Transverse colon (tissue), 4 donors: ENCODE data around the gene ABCA4. TPM values are rescaled to one million over a fixed set of nuclear protein-coding genes. Genes with fewer than 3 reads are reported as not detected.

Experiments used
- DNase-seq: peaks from one replicate; pipeline ENCODE4 v3.0.0-alpha.2; 2019
- H3K27ac ChIP-seq, 4 donors: fragments of 200-600 bp; sonication (generic); 2 replicates each; pipeline ENCODE4 v1.5.1; 2016 to 2018; ENCODE audit warnings: inconsistent platforms in 4 of 4
- H3K27me3 ChIP-seq: fragments of 200-600 bp; sonication (generic); 2 replicates; pipeline ENCODE4 v1.5.1; 2017; ENCODE audit warnings: inconsistent platforms
- H3K36me3 ChIP-seq, 4 donors: fragments of 200-600 bp; sonication (generic); 2 replicates each; pipeline ENCODE4 v1.5.1; 2017 to 2019; ENCODE audit warnings: inconsistent platforms in 4 of 4
- H3K4me1 ChIP-seq, 4 donors: fragments of 200-600 bp; sonication (generic); 2 replicates each; pipeline ENCODE4 v1.5.1; 2017 to 2020; ENCODE audit warnings: inconsistent platforms in 4 of 4
- H3K4me3 ChIP-seq, 4 donors: fragments of 200-600 bp; sonication (generic); 1 replicate in 1 of 4; 2 replicates in 3 of 4; pipeline versions ENCODE4 v1.5.1 to v1.6.1; 2017 to 2019; ENCODE audit warnings: inconsistent platforms in 4 of 4
- H3K9me3 ChIP-seq, 2 donors: fragments of 200-600 bp; sonication (generic); 2 replicates each; pipeline ENCODE4 v1.5.1; 2017 to 2019; ENCODE audit warnings: inconsistent platforms in 2 of 2
- EP300 ChIP-seq: sonication (generic); formaldehyde crosslinking; IDR thresholded peaks from one replicate; pipeline ENCODE4 v1.6.1; 2017; ENCODE audit warnings: antibody characterized with exemption, low read depth
- POLR2A ChIP-seq: fragments of 450-650 bp; IDR thresholded peaks from one replicate; pipeline ENCODE4 v1.6.1; 2016; ENCODE audit warnings: antibody characterized with exemption, mild to moderate bottlenecking, moderate library complexity
- POLR2AphosphoS5 ChIP-seq, 3 donors: sonication (generic); formaldehyde crosslinking; IDR thresholded peaks; one replicate each; pipeline ENCODE4 v1.6.1; 2016; ENCODE audit warnings: antibody characterized with exemption in 3 of 3
- WGBS, 2 donors: methylation state at CpG; one replicate each; pipeline ENCODE4 v1.1.5; 2018; ENCODE audit warnings: low coverage in 1 of 2; 5-methylcytosine and 5-hydroxymethylcytosine counted together
- in situ Hi-C, 4 donors: fragments of 200-750 bp; cut with MboI; loops; one replicate each; pipeline versions ENCODE4 v1.15.0 to v1.15.1; 2017; ENCODE audit warnings: low sequenced_read_pairs in 3 of 4, low pct_ligation_motif_present in 1 of 4, low pct_unique_long_range_greater_than_20kb in 1 of 4
- intact Hi-C: fragments of 100-400 bp; cut with DNase I; formaldehyde crosslinking; loops from one replicate; pipeline ENCODE4 v1.15.1; 2023; ENCODE audit warnings: low total_unique reads
- total RNA-seq, 4 donors: library from RNA; depleted of rRNA; stranded (reverse); fragments of >200 nt; gene quantifications; one replicate each; pipeline ENCODE4 v1.1.0, GENCODE V29; 2016
- TF ChIP-seq, protein P1 (sequence below), 5 experiments: fragments of 200-600 bp in 3 of 5; fragments of 450-650 bp in 2 of 5; sonication (generic) in 3 of 5; IDR thresholded peaks; 1 replicate in 2 of 5; 2 replicates in 3 of 5; pipeline ENCODE4 v1.5.1; 2016 to 2017; ENCODE audit warnings: antibody characterized with exemption in 5 of 5, inconsistent platforms in 3 of 5, mild to moderate bottlenecking in 2 of 5, moderate library complexity in 1 of 5

The ABCA4 gene
- total RNA-seq, 4 donors from 2014 or later, result 0.16 to 0.55 TPM; not detected in 2

DNA sequence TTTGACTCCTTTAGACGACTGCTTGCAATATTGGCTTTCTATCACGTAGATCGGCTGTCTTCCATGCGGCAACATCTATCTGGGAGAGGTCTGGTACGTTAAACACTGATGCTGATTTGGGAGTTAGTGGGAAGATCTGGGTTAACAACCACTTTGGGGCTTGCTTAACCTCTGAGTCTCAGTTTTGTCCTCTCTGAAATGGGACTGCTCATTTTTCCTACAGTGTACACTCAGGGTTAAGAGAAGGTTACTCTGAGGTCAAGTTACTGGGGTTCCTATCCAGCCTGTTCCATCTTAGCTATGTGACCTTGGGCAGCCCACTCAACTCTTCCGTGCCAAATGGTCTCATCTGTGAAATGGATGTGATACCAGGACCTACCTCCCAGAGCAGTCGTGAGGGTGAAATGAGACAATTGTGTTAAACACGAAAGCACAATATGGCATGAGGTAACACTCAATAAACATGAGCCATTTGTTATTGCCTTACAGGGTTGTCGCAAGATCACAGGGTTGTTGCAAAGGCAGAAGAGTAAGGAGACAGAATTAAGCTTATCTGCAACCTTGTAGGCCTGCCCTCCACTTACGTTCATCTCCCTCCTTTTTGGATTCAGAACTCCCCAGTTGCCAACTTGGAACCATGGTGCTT, 5.6 kb downstream of the ABCA4 start:
- intact Hi-C loops (no loop called here), in situ Hi-C loops (no loop called here)
- TF ChIP-seq EP300, result no peak
- TF ChIP-seq POLR2AphosphoS5 (IDR thresholded peaks at IDR 0.05), result no peak
- TF ChIP-seq, protein P1, sequence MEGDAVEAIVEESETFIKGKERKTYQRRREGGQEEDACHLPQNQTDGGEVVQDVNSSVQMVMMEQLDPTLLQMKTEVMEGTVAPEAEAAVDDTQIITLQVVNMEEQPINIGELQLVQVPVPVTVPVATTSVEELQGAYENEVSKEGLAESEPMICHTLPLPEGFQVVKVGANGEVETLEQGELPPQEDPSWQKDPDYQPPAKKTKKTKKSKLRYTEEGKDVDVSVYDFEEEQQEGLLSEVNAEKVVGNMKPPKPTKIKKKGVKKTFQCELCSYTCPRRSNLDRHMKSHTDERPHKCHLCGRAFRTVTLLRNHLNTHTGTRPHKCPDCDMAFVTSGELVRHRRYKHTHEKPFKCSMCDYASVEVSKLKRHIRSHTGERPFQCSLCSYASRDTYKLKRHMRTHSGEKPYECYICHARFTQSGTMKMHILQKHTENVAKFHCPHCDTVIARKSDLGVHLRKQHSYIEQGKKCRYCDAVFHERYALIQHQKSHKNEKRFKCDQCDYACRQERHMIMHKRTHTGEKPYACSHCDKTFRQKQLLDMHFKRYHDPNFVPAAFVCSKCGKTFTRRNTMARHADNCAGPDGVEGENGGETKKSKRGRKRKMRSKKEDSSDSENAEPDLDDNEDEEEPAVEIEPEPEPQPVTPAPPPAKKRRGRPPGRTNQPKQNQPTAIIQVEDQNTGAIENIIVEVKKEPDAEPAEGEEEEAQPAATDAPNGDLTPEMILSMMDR (IDR thresholded peaks at IDR 0.05), result no peak
- no peak for TF ChIP-seq POLR2A
- no peaks in the 10 kb centered on the region for H3K4me1 ChIP-seq
- no peak overlapping the region for H3K4me3 ChIP-seq
- H3K27ac ChIP-seq, result no peak overlapping the region
- no peaks in the 10 kb centered on the region for H3K9me3 ChIP-seq
- 72 to 94% methylated on average over 5 to 10 of the region's 10 CpGs for WGBS, 2 donors
- no peaks in the 10 kb centered on the region for H3K36me3 ChIP-seq
- peaks cover 4% of the 10 kb centered on the region for H3K27me3 ChIP-seq
- no peak for DNase-seq

- 59 to 73% methylated on average over 2 of the region's 2 CpGs for WGBS, 2 donors
- Histone ChIP-seq H3K9me3 (no peaks in the 10 kb centered on the region), H3K27ac (no peak overlapping the region), H3K36me3 (no peaks in the 10 kb centered on the region), H3K4me3 (no peak overlapping the region), H3K4me1 (no peaks in the 10 kb centered on the region), H3K27me3 (peaks cover 2% of the 10 kb centered on the region)
- TF ChIP-seq, protein P1 (IDR thresholded peaks at IDR 0.05), result no peak
- TF ChIP-seq EP300 (no peak), POLR2A (no peak), POLR2AphosphoS5 (IDR thresholded peaks at IDR 0.05) (no peak)
- no peak for DNase-seq
- intact Hi-C loops, result no loop called here
- in situ Hi-C loops, result no loop called here
These were observed 7.2 kb downstream of the ABCA4 start for GRCh38 chr1:94113589-94114226.

- no peaks in the 10 kb centered on the region for H3K36me3 ChIP-seq
- TF ChIP-seq EP300 (no peak), POLR2A (no peak), POLR2AphosphoS5 (IDR thresholded peaks at IDR 0.05) (no peak)
- TF ChIP-seq, protein P1 (IDR thresholded peaks at IDR 0.05), result no peak
- DNase-seq, result no peak
- WGBS, 2 donors, result 68 to 84% methylated on average over 6 to 9 of the region's 9 CpGs
- H3K27me3 ChIP-seq, result no peaks in the 10 kb centered on the region
- H3K4me3 ChIP-seq, result no peak overlapping the region
- no peak overlapping the region for H3K27ac ChIP-seq
- no peaks in the 10 kb centered on the region for H3K9me3 ChIP-seq
- H3K4me1 ChIP-seq, result no peaks in the 10 kb centered on the region
- in situ Hi-C loops (no loop called here), intact Hi-C loops (no loop called here)
These were observed 9.1 kb downstream of the ABCA4 start for GRCh38 chr1:94111879-94112278.

- 89% methylated on average over 10 of the region's 10 CpGs; no CpG with 5 or more reads in 1 of the 2 donors for WGBS, 2 donors
- in situ Hi-C loops (no loop called here), intact Hi-C loops (no loop called here)
- Histone ChIP-seq H3K9me3 (no peaks in the 10 kb centered on the region), H3K27ac (no peak overlapping the region), H3K27me3 (no peaks in the 10 kb centered on the region), H3K36me3 (no peaks in the 10 kb centered on the region), H3K4me3 (no peak overlapping the region), H3K4me1 (no peaks in the 10 kb centered on the region)
- TF ChIP-seq POLR2A (no peak), POLR2AphosphoS5 (IDR thresholded peaks at IDR 0.05) (no peak), EP300 (no peak)
- TF ChIP-seq, protein P1 (IDR thresholded peaks at IDR 0.05), result no peak
- DNase-seq, result no peak
These were observed 9.8 kb downstream of the ABCA4 start for GRCh38 chr1:94110946-94111740.
